Liver (tissue), 9 donors: ENCODE results near the gene CRYGS. TPM values are rescaled to one million over a fixed set of nuclear protein-coding genes. Genes with fewer than 3 reads are reported as not detected.

ENCODE experiments used
- DNase-seq: peaks from one replicate; pipeline ENCODE4 v3.0.0-alpha.2; 2017; ENCODE audit warnings: low spot score
- H3K27ac ChIP-seq, 2 donors: one replicate each; pipeline ENCODE4 v1.7.0; 2013; ENCODE audit warnings: inconsistent platforms in 2 of 2, low read length in 2 of 2, control low read depth in 1 of 2, low read depth in 1 of 2, mild to moderate bottlenecking in 1 of 2
- H3K27me3 ChIP-seq, 4 donors: one replicate each; pipeline versions ENCODE4 v1.6.1 to v1.7.0; 2013; ENCODE audit warnings: low read length in 3 of 4, inconsistent platforms in 1 of 4, mild to moderate bottlenecking in 1 of 4, moderate library complexity in 1 of 4; ENCODE audit not compliant: control insufficient read depth in 4 of 4, insufficient read depth in 4 of 4
- H3K36me3 ChIP-seq, 4 donors: one replicate each; pipeline versions ENCODE4 v1.6.1 to v1.7.0; 2013; ENCODE audit warnings: low read length in 3 of 4, mild to moderate bottlenecking in 3 of 4, low read depth in 1 of 4, moderate library complexity in 1 of 4; ENCODE audit not compliant: control insufficient read depth in 4 of 4, insufficient read depth in 3 of 4
- H3K4me1 ChIP-seq, 4 donors: one replicate each; pipeline versions ENCODE4 v1.6.1 to v1.7.0; 2013; ENCODE audit warnings: low read length in 3 of 4, mild to moderate bottlenecking in 3 of 4, moderate library complexity in 1 of 4; ENCODE audit not compliant: control insufficient read depth in 4 of 4, insufficient read depth in 4 of 4
- H3K4me3 ChIP-seq, 3 donors: one replicate each; pipeline versions ENCODE4 v1.6.1 to v1.7.0; 2013; ENCODE audit warnings: low read length in 3 of 3, control low read depth in 1 of 3, low read depth in 1 of 3, mild to moderate bottlenecking in 1 of 3
- H3K9ac ChIP-seq, 2 donors: one replicate each; pipeline ENCODE4 v1.7.0; 2013; ENCODE audit warnings: low read length in 2 of 2, mild to moderate bottlenecking in 2 of 2, moderate library complexity in 2 of 2, control low read depth in 1 of 2, low read depth in 1 of 2
- H3K9me3 ChIP-seq, 4 donors: one replicate each; pipeline versions ENCODE4 v1.6.1 to v1.7.0; 2013; ENCODE audit warnings: low read length in 3 of 4; ENCODE audit not compliant: control insufficient read depth in 4 of 4
- ATF3 ChIP-seq: IDR thresholded peaks from 2 replicates; pipeline ENCODE4 v1.6.1; 2016; ENCODE audit warnings: antibody characterized with exemption
- CTCF ChIP-seq: fragments of 150-350 bp; IDR thresholded peaks from 2 replicates; pipeline ENCODE4 v1.5.1; 2017; ENCODE audit warnings: improper control_type of control experiment, low read depth, low read length; ENCODE audit not compliant: missing input control
- EGR1 ChIP-seq, 2 donors: IDR thresholded peaks; 2 replicates each; pipeline ENCODE4 v1.6.1; 2016 to 2018; ENCODE audit warnings: antibody characterized with exemption in 2 of 2, low read depth in 2 of 2
- FOXA1 ChIP-seq: IDR thresholded peaks from 2 replicates; pipeline ENCODE4 v1.6.1; 2016; ENCODE audit warnings: antibody characterized with exemption
- FOXA2 ChIP-seq: IDR thresholded peaks from 2 replicates; pipeline ENCODE4 v1.6.1; 2016; ENCODE audit warnings: antibody characterized with exemption
- HNF4A ChIP-seq, 2 donors: conservative IDR thresholded peaks; 2 replicates each; pipeline ENCODE4 v1.6.1; 2016; ENCODE audit warnings: antibody characterized with exemption in 2 of 2, mild to moderate bottlenecking in 2 of 2
- HNF4G ChIP-seq: IDR thresholded peaks from 2 replicates; pipeline ENCODE4 v1.6.1; 2016; ENCODE audit warnings: antibody characterized with exemption
- JUND ChIP-seq, 2 donors: IDR thresholded peaks; 2 replicates each; pipeline ENCODE4 v1.6.1; 2016; ENCODE audit warnings: antibody characterized with exemption in 2 of 2
- MAX ChIP-seq: IDR thresholded peaks from 2 replicates; pipeline ENCODE4 v1.6.1; 2016; ENCODE audit warnings: antibody characterized with exemption
- NR2F2 ChIP-seq: IDR thresholded peaks from 2 replicates; pipeline ENCODE4 v1.6.1; 2016; ENCODE audit warnings: antibody characterized with exemption
- TAF1 ChIP-seq: conservative IDR thresholded peaks from 2 replicates; pipeline ENCODE4 v1.6.1; 2016; ENCODE audit warnings: antibody characterized with exemption, mild to moderate bottlenecking
- YY1 ChIP-seq: IDR thresholded peaks from 2 replicates; pipeline ENCODE4 v1.6.1; 2016; ENCODE audit warnings: antibody characterized with exemption, mild to moderate bottlenecking
- ZBTB33 ChIP-seq: IDR thresholded peaks from 2 replicates; pipeline ENCODE4 v1.6.1; 2016; ENCODE audit warnings: antibody characterized with exemption
- WGBS: extraction: QIAGEN DNeasy Blood & Tissue Kit; methylation state at CpG from one replicate; pipeline ENCODE4 v1.1.7; 2013; 5-methylcytosine and 5-hydroxymethylcytosine counted together
- polyA plus RNA-seq, 2 donors: library from polyadenylated mRNA; stranded (reverse) in 1 of 2; unstranded in 1 of 2; fragments of 200-250 nt in 1 of 2; fragments of >200 nt in 1 of 2; fragmentation: Nextera tagmentation in 1 of 2; extraction: Ambion mirVana in 1 of 2; gene quantifications; one replicate each; pipeline versions ENCODE4 v1.2.1 to v1.2.3, GENCODE V29; 2013 to 2015
- total RNA-seq, 2 donors: library from RNA; depleted of rRNA; stranded (reverse); fragments of >200 nt; gene quantifications; one replicate each; pipeline ENCODE4 v1.2.3, GENCODE V29; 2014
- donor health status: healthy.
- donor health status: healthy.
- donor health status: healthy.
- donor health status: healthy.
- donor health status: healthy.

The CRYGS gene
- total and polyA plus RNA-seq, 4 donors = 0.53 to 3.6 (median 1.2) TPM

GRCh38 chr3:186590580-186591295 lies 46.6 kb upstream of the CRYGS start:
- H3K9me3 ChIP-seq = no peaks in the 10 kb centered on the region
- peaks cover 0 to 6% (median 2%) of the 10 kb centered on the region in 4 donors for H3K36me3 ChIP-seq
- no peaks in the 10 kb centered on the region for H3K27me3 ChIP-seq
- peak overlapping the region; percentile 5 to 80 for H3K27ac ChIP-seq
- no peak for DNase-seq
- no peak for TF ChIP-seq MAX
- TF ChIP-seq FOXA1 = no peak
- peak; percentile 13 to 38 for TF ChIP-seq HNF4A (conservative IDR thresholded peaks at IDR 0.05)
- no peak for TF ChIP-seq HNF4G
- H3K9ac ChIP-seq = no peak overlapping the region
- H3K4me1 ChIP-seq = peaks cover 8 to 36% (median 26%) of the 10 kb centered on the region in 4 donors
- H3K4me3 ChIP-seq = no peak overlapping the region
- WGBS = 77% methylated on average over 7 of the region's 7 CpGs

- 47% methylated on average over 5 of the region's 5 CpGs for WGBS
- TF ChIP-seq FOXA2 (no peak), HNF4A (conservative IDR thresholded peaks at IDR 0.05) (peak; percentile 11 to 29), EGR1 (IDR thresholded peaks at IDR 0.05; ENCODE audit: low read depth in 2 of 2) (no peak), FOXA1 (no peak), ATF3 (no peak), NR2F2 (no peak), TAF1 (no peak), JUND (IDR thresholded peaks at IDR 0.05) (peak in 1 of 2 donors; percentile 54), CTCF (no peak), ZBTB33 (no peak), YY1 (peak; percentile 24), HNF4G (no peak)
- H3K27me3 ChIP-seq = no peaks in the 10 kb centered on the region
- no peak for DNase-seq
- H3K9ac ChIP-seq = no peak overlapping the region
- peak overlapping the region; percentile 5 to 80 for H3K27ac ChIP-seq
- peaks cover 6 to 35% (median 26%) of the 10 kb centered on the region in 4 donors for H3K4me1 ChIP-seq
- H3K36me3 ChIP-seq = peaks cover 0 to 12% (median 6%) of the 10 kb centered on the region in 4 donors
- no peaks in the 10 kb centered on the region for H3K9me3 ChIP-seq
- no peak overlapping the region for H3K4me3 ChIP-seq
Observed at GRCh38 chr3:186589856-186590579, 45.8 kb upstream of the CRYGS start.
